Activated naive CD4-positive, alpha-beta T cell treated with anti-CD3 and anti-CD28 coated beads, Interleukin-2, amount 50 U/mL, for 24 hours (primary cell): Measurements from ENCODE around the gene STARD8.
"Not testable (repeated sequence)": the region's sequence is repeated elsewhere in the genome, so short reads cannot be mapped to it uniquely, and the experiment has no call there.

ENCODE experiments used
- H3K27ac Mint-ChIP-seq: one replicate; pipeline ENCODE4 v1.8.0; 2021; ENCODE audit warnings: mild to moderate bottlenecking, mixed read lengths
- H3K27me3 Mint-ChIP-seq: one replicate; pipeline ENCODE4 v1.8.0; 2021; ENCODE audit warnings: mixed read lengths
- H3K36me3 Mint-ChIP-seq: one replicate; pipeline ENCODE4 v1.8.0; 2021; ENCODE audit warnings: mixed read lengths
- H3K4me1 Mint-ChIP-seq: one replicate; pipeline ENCODE4 v1.8.0; 2021; ENCODE audit warnings: mixed read lengths
- H3K4me3 Mint-ChIP-seq: one replicate; pipeline ENCODE4 v1.8.0; 2021; ENCODE audit warnings: mild to moderate bottlenecking, mixed read lengths
- H3K9me3 Mint-ChIP-seq: one replicate; pipeline ENCODE4 v1.8.0; 2021; ENCODE audit warnings: mixed read lengths

STARD8 gene

GRCh38 chrX:68675571-68675970 is 28.1 kb downstream of the STARD8 start:
- no peak overlapping the region for H3K4me3 Mint-ChIP-seq
- H3K27me3 Mint-ChIP-seq: no peaks in the 10 kb centered on the region
- H3K27ac Mint-ChIP-seq: no peak overlapping the region
- no peaks in the 10 kb centered on the region for H3K36me3 Mint-ChIP-seq
- no peaks in the 10 kb centered on the region for H3K9me3 Mint-ChIP-seq
- H3K4me1 Mint-ChIP-seq: no peaks in the 10 kb centered on the region

DNA sequence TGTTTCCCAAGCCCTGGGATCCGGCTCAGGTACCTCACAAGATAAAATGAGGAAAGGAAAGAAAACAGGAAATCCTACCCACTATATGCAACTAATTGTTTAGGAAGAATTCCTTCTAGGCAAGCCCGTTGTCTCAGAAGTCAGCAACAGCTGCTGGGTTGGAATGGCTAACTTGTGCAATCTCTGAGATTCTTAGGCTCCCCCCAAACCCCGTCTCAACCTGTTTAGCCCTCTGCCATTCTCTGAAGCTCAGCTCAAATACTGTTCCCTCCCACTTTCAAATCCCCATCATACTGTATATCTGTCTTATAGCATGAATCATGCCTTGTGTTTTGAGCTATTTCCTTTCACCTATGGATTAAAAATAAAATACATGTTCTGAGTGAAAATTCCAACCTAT is 28.9 kb downstream of the STARD8 start:
- Mint-ChIP-seq H3K27ac (no peak overlapping the region), H3K9me3 (no peaks in the 10 kb centered on the region), H3K4me3 (no peak overlapping the region), H3K36me3 (no peaks in the 10 kb centered on the region), H3K4me1 (no peaks in the 10 kb centered on the region), H3K27me3 (no peaks in the 10 kb centered on the region)

DNA sequence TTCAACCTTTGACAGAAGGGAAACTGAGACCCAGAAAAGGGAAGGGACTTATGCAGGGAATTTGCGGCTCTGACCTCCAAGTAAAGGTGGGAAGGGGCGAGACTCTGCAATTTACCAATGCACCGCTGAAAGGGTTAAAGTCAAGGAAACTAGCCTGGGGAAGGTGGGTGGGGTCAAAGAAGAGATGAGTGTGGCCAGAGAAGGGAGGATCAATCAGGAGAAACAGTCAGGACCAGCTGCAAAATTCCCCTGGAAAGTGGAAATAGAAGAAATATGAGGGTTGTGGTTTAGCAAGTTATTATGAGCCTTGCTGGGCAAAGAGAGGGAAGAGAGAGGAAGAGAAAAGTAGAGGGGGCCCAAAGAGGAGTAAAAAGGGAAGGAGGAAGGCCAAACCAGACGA is 30.5 kb downstream of the STARD8 start:
- H3K36me3 Mint-ChIP-seq: no peaks in the 10 kb centered on the region
- no peak overlapping the region for H3K4me3 Mint-ChIP-seq
- H3K27ac Mint-ChIP-seq: no peak overlapping the region

DNA sequence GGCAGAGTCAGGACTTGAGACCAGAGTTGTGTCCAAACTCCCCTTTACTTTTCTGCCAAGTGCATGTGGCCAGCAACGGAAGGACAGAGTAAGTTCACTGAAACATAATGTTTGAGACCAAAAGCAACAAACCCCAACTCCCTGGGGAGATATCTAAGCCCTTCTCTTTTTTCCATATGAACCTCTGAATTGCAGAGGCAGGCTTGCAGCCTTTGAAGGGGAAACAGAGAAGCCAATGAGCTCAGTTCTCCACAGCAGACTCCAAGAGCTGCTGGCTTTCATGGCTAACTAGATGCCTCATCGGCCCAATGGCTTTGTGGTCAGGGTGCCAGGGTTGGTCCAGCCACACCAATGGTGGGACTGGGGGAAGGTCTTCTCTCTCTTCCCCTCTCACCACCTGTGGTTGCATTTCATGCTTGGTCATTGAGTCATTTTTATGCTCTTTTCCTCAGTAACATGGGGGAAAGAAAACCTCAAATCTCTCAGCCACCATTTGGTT is 34.0 kb downstream of the STARD8 start:
- Mint-ChIP-seq H3K36me3 (no peaks in the 10 kb centered on the region), H3K27me3 (peaks cover 6% of the 10 kb centered on the region), H3K9me3 (no peaks in the 10 kb centered on the region), H3K4me1 (peaks cover 6% of the 10 kb centered on the region), H3K27ac (no peak overlapping the region), H3K4me3 (no peak overlapping the region)

More for the DNA sequence above, 30.5 kb downstream of the STARD8 start:
- Mint-ChIP-seq H3K4me1 (no peaks in the 10 kb centered on the region), H3K9me3 (no peaks in the 10 kb centered on the region), H3K27me3 (no peaks in the 10 kb centered on the region)

DNA sequence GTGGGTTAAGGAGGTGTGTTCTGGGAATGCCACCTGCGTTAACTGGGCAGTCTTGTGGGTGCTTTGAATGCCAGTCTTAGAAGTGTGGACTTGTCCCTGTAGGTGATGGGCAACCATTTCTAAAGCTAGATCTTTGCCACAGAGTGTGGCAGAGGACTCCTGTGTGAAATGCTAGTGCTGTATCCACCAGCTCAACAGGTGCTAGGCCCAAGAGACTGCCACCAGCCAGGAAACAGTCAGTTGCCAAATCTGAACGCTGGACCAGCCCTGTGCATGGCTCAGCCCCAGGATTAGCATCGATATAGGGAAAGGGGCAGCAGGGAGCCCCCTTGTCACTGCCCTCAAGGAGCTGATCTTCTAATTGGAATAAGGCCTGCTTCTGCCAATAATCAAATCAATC is 35.3 kb downstream of the STARD8 start:
- peaks cover 14% of the 10 kb centered on the region for H3K4me1 Mint-ChIP-seq
- H3K27me3 Mint-ChIP-seq: peaks cover 8% of the 10 kb centered on the region
- H3K4me3 Mint-ChIP-seq: no peak overlapping the region
- no peaks in the 10 kb centered on the region for H3K36me3 Mint-ChIP-seq
- no peaks in the 10 kb centered on the region for H3K9me3 Mint-ChIP-seq
- no peak overlapping the region for H3K27ac Mint-ChIP-seq

DNA sequence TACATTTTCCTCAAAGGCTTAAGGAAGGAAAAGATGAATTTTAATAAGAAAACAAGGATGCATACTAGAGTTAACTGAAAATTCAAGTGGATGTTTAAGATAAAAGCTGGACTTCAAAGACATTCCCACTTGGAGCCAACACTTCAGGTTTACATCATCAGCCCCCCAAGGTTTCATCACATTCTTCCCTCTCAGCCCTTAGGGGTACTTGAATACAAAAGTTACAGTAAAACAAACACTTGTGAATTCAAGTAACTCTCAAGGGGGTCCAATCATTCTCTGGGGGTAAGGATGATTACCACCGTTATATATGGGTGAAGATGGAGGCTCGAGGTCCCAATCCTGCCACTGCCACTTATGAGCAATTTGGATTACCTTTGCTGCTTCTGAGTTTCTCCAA is 36.1 kb downstream of the STARD8 start:
- Mint-ChIP-seq H3K36me3 (no peaks in the 10 kb centered on the region), H3K4me3 (no peak overlapping the region), H3K4me1 (peaks cover 14% of the 10 kb centered on the region), H3K27me3 (peaks cover 8% of the 10 kb centered on the region), H3K27ac (no peak overlapping the region), H3K9me3 (no peaks in the 10 kb centered on the region)

GRCh38 chrX:68684291-68684918 is 36.9 kb downstream of the STARD8 start:
- no peaks in the 10 kb centered on the region for H3K9me3 Mint-ChIP-seq
- no peaks in the 10 kb centered on the region for H3K36me3 Mint-ChIP-seq
- no peak overlapping the region for H3K4me3 Mint-ChIP-seq
- peaks cover 8% of the 10 kb centered on the region for H3K27me3 Mint-ChIP-seq
- H3K27ac Mint-ChIP-seq: no peak overlapping the region
- H3K4me1 Mint-ChIP-seq: peaks cover 14% of the 10 kb centered on the region

- Mint-ChIP-seq H3K9me3 (no peaks in the 10 kb centered on the region), H3K4me3 (no peak overlapping the region), H3K36me3 (no peaks in the 10 kb centered on the region), H3K27ac (no peak overlapping the region), H3K27me3 (peaks cover 10% of the 10 kb centered on the region), H3K4me1 (peaks cover 14% of the 10 kb centered on the region)
Observed at GRCh38 chrX:68684919-68685304, 37.4 kb downstream of the STARD8 start.

DNA sequence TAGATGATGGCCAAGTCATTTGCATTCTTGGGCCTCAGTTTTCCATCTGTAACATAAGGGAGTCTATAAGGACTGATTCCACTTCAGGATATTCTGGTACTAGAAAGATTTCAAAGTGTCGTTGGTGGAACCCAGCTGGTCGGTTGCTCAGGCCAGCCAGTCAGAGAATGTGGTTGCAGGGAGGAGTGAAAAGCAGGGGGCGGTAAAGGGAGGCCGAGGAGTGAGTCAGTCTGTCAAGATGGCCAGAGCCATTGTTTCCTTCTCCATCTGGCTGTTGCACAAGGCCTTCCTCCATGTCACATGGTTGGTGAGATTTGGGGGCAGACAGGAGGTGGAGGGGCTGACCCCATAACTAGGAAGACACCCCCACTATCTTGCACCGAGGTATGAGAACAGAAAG is 38.2 kb downstream of the STARD8 start:
- Mint-ChIP-seq H3K4me3 (peak overlapping the region; percentile 15), H3K27ac (no peak overlapping the region), H3K4me1 (peaks cover 14% of the 10 kb centered on the region)

DNA sequence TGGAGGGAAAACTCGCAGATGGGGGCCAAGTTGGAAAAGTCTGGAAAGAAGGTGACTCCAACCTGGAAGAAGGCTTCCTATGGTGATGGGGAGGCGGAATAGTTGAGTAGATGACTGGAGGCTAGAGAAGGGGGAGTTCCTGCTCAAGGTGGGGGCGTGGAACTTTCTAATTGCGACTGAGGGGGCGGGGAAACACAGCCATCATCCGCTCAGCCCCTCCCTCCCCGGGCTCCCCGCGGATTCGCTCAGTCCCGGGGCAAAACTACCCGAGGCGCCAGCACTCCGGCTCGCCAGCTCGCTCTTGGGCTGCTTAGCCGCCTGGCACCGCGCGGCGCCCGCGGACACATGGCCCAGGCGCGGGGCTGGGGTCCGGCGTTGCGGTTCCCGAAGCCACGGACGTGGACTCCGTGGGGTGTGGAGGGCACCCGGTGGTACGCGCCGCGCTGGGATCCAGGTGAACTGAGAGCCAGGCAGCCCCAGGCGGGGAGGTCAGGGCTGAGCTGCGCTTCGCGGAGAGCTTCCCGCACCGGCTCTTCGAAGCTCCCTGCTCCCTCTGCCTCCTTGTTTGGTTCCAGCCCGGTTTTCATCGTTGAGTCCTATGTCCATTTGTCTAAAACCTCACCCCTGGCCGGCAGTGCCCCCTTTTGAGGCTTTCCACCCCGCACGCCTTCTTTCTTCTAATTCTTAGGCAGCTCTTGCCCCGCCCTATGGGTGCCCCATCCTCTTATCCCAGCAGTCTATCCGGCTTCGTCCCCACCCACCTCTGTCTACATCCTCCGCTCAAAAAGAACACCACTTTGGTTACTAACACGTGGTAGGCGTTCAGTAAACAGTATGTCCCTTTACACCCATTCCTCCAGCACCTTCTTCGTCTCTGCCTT is 38.9 kb downstream of the STARD8 start:
- Mint-ChIP-seq H3K4me1 (peaks cover 14% of the 10 kb centered on the region), H3K9me3 (no peaks in the 10 kb centered on the region), H3K27me3 (peaks cover 10% of the 10 kb centered on the region), H3K36me3 (no peaks in the 10 kb centered on the region), H3K4me3 (peak overlapping the region; percentile 37), H3K27ac (no peak overlapping the region)

More for the DNA sequence above, 38.2 kb downstream of the STARD8 start:
- H3K9me3 Mint-ChIP-seq: no peaks in the 10 kb centered on the region
- H3K36me3 Mint-ChIP-seq: no peaks in the 10 kb centered on the region
- peaks cover 10% of the 10 kb centered on the region for H3K27me3 Mint-ChIP-seq

GRCh38 chrX:68688931-68689330 is 41.5 kb downstream of the STARD8 start:
- H3K4me3 Mint-ChIP-seq, H3K36me3 Mint-ChIP-seq, H3K27ac Mint-ChIP-seq, H3K9me3 Mint-ChIP-seq: not testable (repeated sequence)
- peaks cover 10% of the 10 kb centered on the region for H3K27me3 Mint-ChIP-seq
- H3K4me1 Mint-ChIP-seq: peaks cover 14% of the 10 kb centered on the region

DNA sequence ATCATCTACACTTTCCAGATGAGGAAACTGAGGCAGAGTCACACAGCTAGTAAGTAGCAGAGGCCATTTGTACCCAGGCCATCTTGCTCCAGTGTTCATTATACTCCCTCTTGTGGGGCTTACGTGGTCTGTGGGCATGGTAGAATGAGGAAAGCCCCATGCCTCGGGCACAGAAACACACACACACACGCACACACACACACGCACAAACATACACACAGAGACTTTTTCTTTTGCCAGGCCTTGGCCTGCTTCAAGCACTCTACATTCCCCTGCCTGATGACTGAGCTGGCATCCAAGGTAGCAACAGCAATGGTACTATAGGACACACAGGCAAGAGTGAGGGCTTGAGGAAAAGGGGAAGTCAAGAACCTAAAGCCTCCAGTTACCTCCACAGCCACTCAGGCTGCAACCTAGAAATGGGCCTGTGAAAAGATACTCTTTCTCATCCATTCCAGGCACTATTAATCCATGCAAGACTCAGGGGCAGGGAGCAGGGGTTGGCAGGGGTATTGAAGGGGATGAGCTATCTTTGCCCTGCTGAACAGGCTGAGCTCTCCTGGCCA is 43.6 kb downstream of the STARD8 start:
- Mint-ChIP-seq H3K36me3 (no peaks in the 10 kb centered on the region), H3K9me3 (no peaks in the 10 kb centered on the region), H3K27ac (no peak overlapping the region), H3K4me1 (peaks cover 8% of the 10 kb centered on the region), H3K4me3 (no peak overlapping the region), H3K27me3 (peaks cover 6% of the 10 kb centered on the region)

GRCh38 chrX:68691921-68692320 is 44.5 kb downstream of the STARD8 start:
- peaks cover 6% of the 10 kb centered on the region for H3K27me3 Mint-ChIP-seq
- H3K27ac Mint-ChIP-seq: no peak overlapping the region
- no peaks in the 10 kb centered on the region for H3K36me3 Mint-ChIP-seq
- H3K4me3 Mint-ChIP-seq: no peak overlapping the region
- peaks cover 3% of the 10 kb centered on the region for H3K4me1 Mint-ChIP-seq
- H3K9me3 Mint-ChIP-seq: no peaks in the 10 kb centered on the region

DNA sequence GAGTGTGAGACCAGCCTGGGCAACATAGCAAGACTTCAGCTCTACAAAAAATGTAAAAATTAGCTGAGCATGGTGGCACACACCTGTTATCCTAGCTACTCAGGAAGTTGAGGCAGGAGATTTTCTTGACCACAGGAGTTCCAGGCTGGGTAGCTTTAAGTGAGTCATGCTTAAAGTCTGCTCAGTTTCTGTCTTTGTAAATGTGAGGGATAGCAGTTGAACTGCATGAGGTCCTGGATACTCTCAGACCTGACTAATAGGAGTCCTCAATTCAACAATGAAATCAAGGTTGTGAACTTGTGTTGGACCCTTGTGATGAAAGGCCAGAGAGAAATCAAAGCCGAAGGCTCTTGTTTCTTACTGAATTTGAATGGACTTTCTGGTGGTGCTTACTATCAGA is 45.2 kb downstream of the STARD8 start:
- Mint-ChIP-seq H3K27ac (no peak overlapping the region), H3K36me3 (no peaks in the 10 kb centered on the region), H3K4me1 (no peaks in the 10 kb centered on the region), H3K4me3 (no peak overlapping the region), H3K9me3 (no peaks in the 10 kb centered on the region), H3K27me3 (peaks cover 4% of the 10 kb centered on the region)

- Mint-ChIP-seq H3K36me3 (no peaks in the 10 kb centered on the region), H3K4me1 (no peaks in the 10 kb centered on the region), H3K27me3 (peaks cover 4% of the 10 kb centered on the region), H3K4me3 (peak overlapping the region; percentile 36), H3K9me3 (no peaks in the 10 kb centered on the region), H3K27ac (no peak overlapping the region)
Observed at GRCh38 chrX:68693481-68694434, 46.3 kb downstream of the STARD8 start.
